A549 (cell line): ENCODE data around the gene MFN2. TPM values are rescaled to one million over a fixed set of nuclear protein-coding genes. Genes with fewer than 3 reads are reported as not detected.

ENCODE experiments used
- ATAC-seq, 2 experiments: fragments of 200-7000 bp in 1 of 2; fragments of >200 bp in 1 of 2; cut with Nextera tagmentation in 1 of 2; cut with Tn5 transposase in 1 of 2; 3 replicates each; pipeline versions ENCODE4 v1.8.0 to v1.9.1; 2018 to 2020; ENCODE audit warnings: mild to moderate bottlenecking in 1 of 2, moderate library complexity in 1 of 2
- CTCF ChIA-PET: fragments of 300-600 bp; sonication (Branson Sonifier 250); formaldehyde crosslinking; extraction: SDS; loops from one replicate; lab custom pipeline; 2021; ENCODE audit warnings: antibody characterized with exemption, inconsistent platforms; lab: Yijun Ruan, JAX
- POLR2A ChIA-PET: fragments of 350-600 bp; formaldehyde crosslinking; extraction: SDS; loops from one replicate; lab custom pipeline; 2021; ENCODE audit warnings: antibody characterized with exemption, inconsistent platforms; lab: Yijun Ruan, JAX
- DNase-seq, 2 experiments: peaks; one replicate each; pipeline versions ENCODE4 v3.0.0 to v3.0.0-alpha.2; 2011 to 2016; ENCODE audit warnings: low read depth in 1 of 2, low spot score in 1 of 2
- FAIRE-seq: peaks from 2 replicates; lab custom pipeline; 2011; peaks lifted over from hg19 to GRCh38; lab: Jason Lieb, UNC
- H3K27ac ChIP-seq, 2 experiments: fragments of >200 bp; sonication (Bioruptor Twin); formaldehyde crosslinking; 3 replicates each; pipeline ENCODE4 v1.5.1; 2016 to 2017
- H3K4me1 ChIP-seq: fragments of >200 bp; sonication (Bioruptor Twin); formaldehyde crosslinking; 3 replicates; pipeline ENCODE4 v1.6.1; 2016
- H3K4me2 ChIP-seq: fragments of >200 bp; sonication (Bioruptor Twin); formaldehyde crosslinking; 3 replicates; pipeline ENCODE4 v1.6.1; 2016
- H3K4me3 ChIP-seq: fragments of >200 bp; sonication (Bioruptor Twin); formaldehyde crosslinking; 3 replicates; pipeline ENCODE4 v1.5.1; 2016
- H3K9me3 ChIP-seq: fragments of >200 bp; sonication (Bioruptor Twin); formaldehyde crosslinking; 3 replicates; pipeline ENCODE4 v1.6.1; 2016
- BCL3 ChIP-seq: fragments of >200 bp; sonication (Bioruptor Twin); formaldehyde crosslinking; IDR thresholded peaks from 3 replicates; pipeline ENCODE4 v1.6.1; 2016
- CHD2 ChIP-seq: fragments of 150-350 bp; IDR thresholded peaks from 2 replicates; pipeline ENCODE4 v1.6.1; 2014; ENCODE audit warnings: low read length; ENCODE audit not compliant: partially characterized antibody
- CTCF ChIP-seq: fragments of >200 bp; sonication (Bioruptor Twin); formaldehyde crosslinking; IDR thresholded peaks from 3 replicates; pipeline ENCODE4 v1.5.1; 2016
- E2F6 ChIP-seq: IDR thresholded peaks from 2 replicates; pipeline ENCODE4 v1.6.1; 2012; ENCODE audit warnings: low read depth, borderline replicate concordance
- EHF ChIP-seq: fragments of 250-450 bp; sonication (Bioruptor Pico); IDR thresholded peaks from 2 replicates; pipeline ENCODE4 v1.5.0; 2020; ENCODE audit warnings: mild to moderate bottlenecking
- ELK1 ChIP-seq: fragments of 150-350 bp; IDR thresholded peaks from 2 replicates; pipeline ENCODE4 v1.6.1; 2014; ENCODE audit warnings: low read depth, mild to moderate bottlenecking, low read length
- GATA3 ChIP-seq: IDR thresholded peaks from 2 replicates; pipeline ENCODE4 v1.6.1; 2012; ENCODE audit warnings: borderline replicate concordance
- HOXB5 ChIP-seq: fragments of 250-450 bp; sonication (Bioruptor Pico); IDR thresholded peaks from 2 replicates; pipeline ENCODE4 v1.5.0; 2020; ENCODE audit warnings: mild to moderate bottlenecking, moderate library complexity
- JUN ChIP-seq, 2 experiments: fragments of >200 bp; sonication (Bioruptor Twin); formaldehyde crosslinking; IDR thresholded peaks; 2 replicates in 1 of 2; 3 replicates in 1 of 2; pipeline ENCODE4 v1.6.1; 2016 to 2017
- KDM1A ChIP-seq: fragments of 200-600 bp; sonication (generic); IDR thresholded peaks from 2 replicates; pipeline ENCODE4 v1.6.1; 2016; ENCODE audit warnings: low read depth, mild to moderate bottlenecking
- MAFK ChIP-seq: fragments of 450-650 bp; IDR thresholded peaks from 2 replicates; pipeline ENCODE4 v1.6.1; 2014; ENCODE audit not compliant: partially characterized antibody
- MAZ ChIP-seq: fragments of 150-350 bp; IDR thresholded peaks from 2 replicates; pipeline ENCODE4 v1.6.1; 2014; ENCODE audit warnings: antibody characterized with exemption, low read depth, low read length, borderline replicate concordance
- NR3C1 ChIP-seq: fragments of >200 bp; sonication (Bioruptor Twin); formaldehyde crosslinking; IDR thresholded peaks from 3 replicates; pipeline ENCODE4 v1.6.1; 2017
- PHF8 ChIP-seq: fragments of 200-600 bp; sonication (generic); IDR thresholded peaks from 2 replicates; pipeline ENCODE4 v1.6.1; 2016; ENCODE audit warnings: low read depth, mild to moderate bottlenecking, antibody characterized with exemption, moderate library complexity, borderline replicate concordance
- SMC3 ChIP-seq: fragments of >200 bp; sonication (Bioruptor Twin); formaldehyde crosslinking; IDR thresholded peaks from 3 replicates; pipeline ENCODE4 v1.6.1; 2018; ENCODE audit warnings: inconsistent platforms
- ZNF302 ChIP-seq: fragments of 250-450 bp; sonication (Bioruptor Pico); IDR thresholded peaks from 2 replicates; pipeline ENCODE4 v1.9.0; 2021; ENCODE audit warnings: inconsistent platforms, mild to moderate bottlenecking, moderate library complexity
- ZSCAN20 ChIP-seq: fragments of 250-450 bp; sonication (Bioruptor Pico); IDR thresholded peaks from 2 replicates; pipeline ENCODE4 v1.8.0; 2022; ENCODE audit warnings: mild to moderate bottlenecking, moderate library complexity
- WGBS: methylation state at CpG from one replicate; pipeline ENCODE4 v1.1.6; 2017; ENCODE audit errors: missing lambda C conversion rate; 5-methylcytosine and 5-hydroxymethylcytosine counted together
- polyA plus RNA-seq, 4 experiments: library from polyadenylated mRNA; depleted of rRNA in 3 of 4; stranded (reverse); fragments of >200 nt; fragmentation: RNase III in 1 of 4; extraction: RNeasy Plus Mini Kit Qiagen cat#74134 plus additional on column Dnase treatment in 1 of 4; gene quantifications; 2 replicates in 3 of 4; 3 replicates in 1 of 4; pipeline ENCODE4 v1.2.3, GENCODE V29; 2011 to 2017
- small RNA-seq, 6 experiments: library from RNA; depleted of rRNA; stranded (forward); fragments of <200 nt; gene quantifications; one replicate each; pipeline ENCODE3, GENCODE V24; 2012

MFN2 gene
- polyA plus RNA-seq, 2 of the 4 experiments (the other 2 are of a cell fraction): 34.7 to 36.8 TPM

GRCh38 chr1:12059722-12060464 is 79.6 kb downstream of the MFN2 start:
- Histone ChIP-seq H3K27ac (no peak overlapping the region), H3K4me2 (no peak overlapping the region), H3K4me1 (no peaks in the 10 kb centered on the region), H3K9me3 (no peaks in the 10 kb centered on the region), H3K4me3 (no peak overlapping the region)
- no peak for ATAC-seq
- no peak for DNase-seq
- 44% methylated on average over 7 of the region's 7 CpGs for WGBS
- ChIA-PET CTCF (interaction anchor here (0.6 kb wide), 1 partner anchor 118 kb away, joined by 3 read pairs; no protein-coding TSS in a partner anchor), POLR2A (no interaction called here)
- no peak for TF ChIP-seq JUN (IDR thresholded peaks at IDR 0.05)
- no peak for TF ChIP-seq E2F6
- no peak for TF ChIP-seq HOXB5 (CRISPR knock-in tag)
- no peak for TF ChIP-seq NR3C1
- no peak for FAIRE-seq

GRCh38 chr1:12060500-12060899 is 80.3 kb downstream of the MFN2 start:
- no peak for DNase-seq
- TF ChIP-seq E2F6 (no peak), KDM1A (no peak), ELK1 (no peak), CTCF (no peak), ZNF302 (no peak), MAFK (no peak), CHD2 (no peak), EHF (CRISPR knock-in tag) (no peak), MAZ (no peak), ZSCAN20 (no peak), PHF8 (no peak), SMC3 (no peak), GATA3 (no peak), BCL3 (no peak)
- H3K27ac ChIP-seq: no peak overlapping the region
- 67% methylated on average over 3 of the region's 3 CpGs for WGBS
- H3K4me2 ChIP-seq: no peak overlapping the region
- no peak for ATAC-seq
- H3K4me1 ChIP-seq: no peaks in the 10 kb centered on the region
- ChIA-PET POLR2A (no interaction called here), CTCF (interaction anchor here (0.6 kb wide), 1 partner anchor 119 kb away, joined by 3 read pairs; no protein-coding TSS in a partner anchor)
- H3K9me3 ChIP-seq: no peaks in the 10 kb centered on the region
- no peak overlapping the region for H3K4me3 ChIP-seq
- FAIRE-seq: no peak

Small RNA genes lying within 50 kb of the gene (small RNA-seq; reads per million reads assigned to genes)
- gene AL096840.1 (0 reads per million in 6 experiments), gene MIR6729 (0 reads per million in 6 experiments), gene RF00019 (0 reads per million in 6 experiments), gene RN7SL649P (0 reads per million in 6 experiments)

Other genes starting within 250 kb of the MFN2 start
- gene AGTRAP, start 244.3 kb upstream of the MFN2 start, polyA plus RNA-seq (2011; rRNA removed): 26.9 and 32.1 TPM in 2 replicates
- 56.5 to 57.5 TPM (median 57.5 TPM) in 3 replicates for gene AGTRAP, start 244.3 kb upstream of the MFN2 start, polyA plus RNA-seq (2017; fragmentation: RNase III; extraction: RNeasy Plus Mini Kit Qiagen cat#74134 plus additional on column Dnase treatment)
- not detected in 2 replicates for gene C1orf167, start 218.3 kb upstream of the MFN2 start, polyA plus RNA-seq (2011; rRNA removed)
- gene C1orf167, start 218.3 kb upstream of the MFN2 start, polyA plus RNA-seq (2017; fragmentation: RNase III; extraction: RNeasy Plus Mini Kit Qiagen cat#74134 plus additional on column Dnase treatment): not detected in 3 replicates
- gene MTHFR, start 174.5 kb upstream of the MFN2 start, polyA plus RNA-seq (2011; rRNA removed): 4.5 and 5.0 TPM in 2 replicates
- 4.1 to 5.3 TPM (median 5.2 TPM) in 3 replicates for gene MTHFR, start 174.5 kb upstream of the MFN2 start, polyA plus RNA-seq (2017; fragmentation: RNase III; extraction: RNeasy Plus Mini Kit Qiagen cat#74134 plus additional on column Dnase treatment)
- 5.7 and 8.2 TPM in 2 replicates for gene CLCN6, start 174.3 kb upstream of the MFN2 start, polyA plus RNA-seq (2011; rRNA removed)
- 6.1 to 9.0 TPM (median 8.9 TPM) in 3 replicates for gene CLCN6, start 174.3 kb upstream of the MFN2 start, polyA plus RNA-seq (2017; fragmentation: RNase III; extraction: RNeasy Plus Mini Kit Qiagen cat#74134 plus additional on column Dnase treatment)
- gene NPPA, start 132.7 kb upstream of the MFN2 start, polyA plus RNA-seq (2011; rRNA removed): not detected in 2 replicates
- not detected in 3 replicates for gene NPPA, start 132.7 kb upstream of the MFN2 start, polyA plus RNA-seq (2017; fragmentation: RNase III; extraction: RNeasy Plus Mini Kit Qiagen cat#74134 plus additional on column Dnase treatment)
- gene NPPB, start 121.5 kb upstream of the MFN2 start, polyA plus RNA-seq (2011; rRNA removed): not detected in 2 replicates
- gene NPPB, start 121.5 kb upstream of the MFN2 start, polyA plus RNA-seq (2017; fragmentation: RNase III; extraction: RNeasy Plus Mini Kit Qiagen cat#74134 plus additional on column Dnase treatment): 0.18 to 0.20 TPM in 2 of 3 replicates, not detected in the other
- 23.0 and 26.1 TPM in 2 replicates for gene KIAA2013, start 54.0 kb upstream of the MFN2 start, polyA plus RNA-seq (2011; rRNA removed)
- gene KIAA2013, start 54.0 kb upstream of the MFN2 start, polyA plus RNA-seq (2017; fragmentation: RNase III; extraction: RNeasy Plus Mini Kit Qiagen cat#74134 plus additional on column Dnase treatment): 22.3 to 23.5 TPM (median 23.3 TPM) in 3 replicates
- gene PLOD1, start 45.7 kb upstream of the MFN2 start, polyA plus RNA-seq (2011; rRNA removed): 53.8 and 66.7 TPM in 2 replicates
- gene PLOD1, start 45.7 kb upstream of the MFN2 start, polyA plus RNA-seq (2017; fragmentation: RNase III; extraction: RNeasy Plus Mini Kit Qiagen cat#74134 plus additional on column Dnase treatment): 78.6 to 85.2 TPM (median 83.9 TPM) in 3 replicates
- 7.1 and 8.5 TPM in 2 replicates for gene MIIP, start 39.1 kb downstream of the MFN2 start, polyA plus RNA-seq (2011; rRNA removed)
- gene MIIP, start 39.1 kb downstream of the MFN2 start, polyA plus RNA-seq (2017; fragmentation: RNase III; extraction: RNeasy Plus Mini Kit Qiagen cat#74134 plus additional on column Dnase treatment): 11.1 to 14.2 TPM (median 13.9 TPM) in 3 replicates
- gene TNFRSF8, start 82.9 kb downstream of the MFN2 start, polyA plus RNA-seq (2011; rRNA removed): 0.05 TPM in 2 replicates
- gene TNFRSF8, start 82.9 kb downstream of the MFN2 start, polyA plus RNA-seq (2017; fragmentation: RNase III; extraction: RNeasy Plus Mini Kit Qiagen cat#74134 plus additional on column Dnase treatment): 0.04 TPM in 1 of 3 replicates, not detected in the others
- gene TNFRSF1B, start 186.5 kb downstream of the MFN2 start, polyA plus RNA-seq (2011; rRNA removed): 0.06 and 0.09 TPM in 2 replicates
- 0.05 to 0.22 TPM (median 0.07 TPM) in 3 replicates for gene TNFRSF1B, start 186.5 kb downstream of the MFN2 start, polyA plus RNA-seq (2017; fragmentation: RNase III; extraction: RNeasy Plus Mini Kit Qiagen cat#74134 plus additional on column Dnase treatment)
- gene VPS13D, start 249.6 kb downstream of the MFN2 start, polyA plus RNA-seq (2011; rRNA removed): 15.9 and 21.0 TPM in 2 replicates
- gene VPS13D, start 249.6 kb downstream of the MFN2 start, polyA plus RNA-seq (2017; fragmentation: RNase III; extraction: RNeasy Plus Mini Kit Qiagen cat#74134 plus additional on column Dnase treatment): 5.4 to 6.7 TPM (median 6.1 TPM) in 3 replicates